ENCODE measurements around the gene CCNJ. TPM values are rescaled to one million over a fixed set of nuclear protein-coding genes. Genes with fewer than 3 reads are reported as not detected.
A peak's percentile ranks its signal among the peaks of the same experiment; 100 is the strongest.
"Not testable (repeated sequence)": the region's sequence is repeated elsewhere in the genome, so short reads cannot be mapped to it uniquely, and the experiment has no call there.

CCNJ gene
- total RNA-seq, 1 experiment from 2014 or later, result 1.4 TPM

DNA sequence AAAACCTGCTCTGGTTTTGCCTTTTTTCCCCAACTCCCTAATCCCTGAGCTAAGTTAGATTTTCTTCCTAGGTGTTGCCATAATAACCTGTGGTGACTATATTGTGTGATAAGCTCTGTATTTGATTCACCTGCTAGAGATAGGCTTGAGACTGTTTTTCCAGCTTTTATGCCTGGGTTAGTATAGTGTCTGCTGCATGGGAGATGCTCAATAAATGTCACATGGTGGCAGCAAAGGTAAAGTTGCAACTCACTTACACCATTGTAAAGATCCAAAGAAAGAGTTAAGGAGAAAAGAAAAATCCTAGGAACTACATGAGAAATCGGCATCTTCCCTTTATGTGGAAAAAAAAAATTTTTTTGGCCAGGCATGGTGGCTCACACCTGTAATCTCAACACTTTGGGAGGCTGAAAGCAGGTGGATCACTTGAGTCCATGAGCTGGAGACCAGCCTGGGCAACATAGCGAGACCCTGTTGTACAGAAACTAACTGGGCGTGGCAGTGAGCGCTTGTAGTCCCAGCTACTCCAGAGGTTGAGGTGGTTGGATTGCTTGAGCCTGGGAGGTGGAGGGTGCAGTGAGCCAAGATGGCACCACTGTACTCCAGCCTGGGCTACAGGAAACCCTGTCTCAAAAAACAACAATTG, 3.7 kb downstream of the CCNJ start:
- Histone ChIP-seq H3K4me3 (no peak overlapping the region), H3K27me3 (no peaks in the 10 kb centered on the region), H3K36me3 (peaks cover 18% of the 10 kb centered on the region), H3K9me3 (no peaks in the 10 kb centered on the region)
- no peak for DNase-seq

- not testable (repeated sequence) for H3K4me3 ChIP-seq, DNase-seq, H3K27me3 ChIP-seq, H3K9me3 ChIP-seq
- peaks cover 18% of the 10 kb centered on the region for H3K36me3 ChIP-seq
These were observed 4.5 kb downstream of the CCNJ start for GRCh38 chr10:96047925-96048324.

DNA sequence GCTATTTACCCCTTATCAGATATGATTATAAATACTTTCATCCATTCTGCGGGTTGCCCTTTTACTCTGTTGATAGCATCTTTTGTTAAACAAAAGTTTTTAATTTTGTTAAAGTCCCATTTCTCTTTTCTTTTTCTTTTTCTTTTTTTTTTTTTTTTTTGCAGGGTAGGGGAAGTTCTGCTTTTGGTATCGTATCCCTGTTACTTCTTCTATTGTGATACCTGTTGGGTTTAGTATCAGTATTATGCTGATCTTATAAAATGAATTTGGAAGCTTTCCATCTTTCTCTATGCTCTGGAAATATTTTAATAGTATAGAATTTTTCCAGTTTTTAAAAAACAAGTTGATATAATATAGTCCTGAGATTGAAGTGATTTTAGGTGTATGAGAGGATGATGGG, 6.0 kb downstream of the CCNJ start:
- no peak for DNase-seq
- Histone ChIP-seq H3K4me3 (no peak overlapping the region), H3K36me3 (peaks cover 18% of the 10 kb centered on the region), H3K27me3 (no peaks in the 10 kb centered on the region), H3K9me3 (no peaks in the 10 kb centered on the region)

DNA sequence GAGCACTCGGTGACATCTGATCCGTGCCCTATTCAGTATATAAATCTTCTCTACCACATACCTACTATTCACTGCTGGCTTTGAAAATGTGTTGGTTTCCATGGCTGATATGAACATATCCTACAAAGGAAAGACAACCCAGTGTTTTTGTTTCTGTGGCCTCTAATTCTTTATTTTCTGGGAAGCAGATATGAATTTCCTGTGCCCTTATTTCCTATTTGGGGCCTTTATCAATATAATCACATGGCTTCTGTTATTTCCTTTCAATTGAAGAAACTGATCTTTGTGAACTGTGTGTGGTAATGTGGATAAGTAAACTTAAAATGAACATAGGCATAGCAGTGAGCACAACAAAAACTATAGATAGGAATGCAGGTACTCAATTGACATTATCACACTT, 10.6 kb downstream of the CCNJ start:
- peaks cover 22% of the 10 kb centered on the region for H3K36me3 ChIP-seq
- H3K27me3 ChIP-seq, result no peaks in the 10 kb centered on the region
- H3K9me3 ChIP-seq, result no peaks in the 10 kb centered on the region
- DNase-seq, result no peak
- H3K4me3 ChIP-seq, result no peak overlapping the region

DNA sequence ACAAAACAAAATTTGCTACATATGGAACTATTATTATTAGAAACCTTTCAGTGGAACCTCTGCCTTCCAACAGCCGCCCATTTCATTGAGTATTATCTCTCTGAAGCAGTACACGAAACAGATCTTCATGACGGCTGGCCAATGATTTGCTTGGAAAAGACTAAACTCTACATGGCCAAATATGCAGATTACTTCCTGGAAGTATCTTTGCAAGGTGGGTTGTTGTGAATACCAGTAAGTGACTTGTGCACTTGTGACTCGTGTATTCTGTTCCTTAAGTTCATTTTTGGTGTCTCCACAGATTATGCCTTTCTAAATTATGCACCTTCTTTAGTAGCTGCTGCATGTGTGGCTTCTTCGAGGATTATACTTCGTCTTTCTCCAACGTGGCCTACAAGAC, 13.4 kb downstream of the CCNJ start:
- Histone ChIP-seq H3K36me3 (peaks cover 27% of the 10 kb centered on the region), H3K4me3 (no peak overlapping the region), H3K27me3 (no peaks in the 10 kb centered on the region), H3K9me3 (no peaks in the 10 kb centered on the region)
- no peak for DNase-seq

DNA sequence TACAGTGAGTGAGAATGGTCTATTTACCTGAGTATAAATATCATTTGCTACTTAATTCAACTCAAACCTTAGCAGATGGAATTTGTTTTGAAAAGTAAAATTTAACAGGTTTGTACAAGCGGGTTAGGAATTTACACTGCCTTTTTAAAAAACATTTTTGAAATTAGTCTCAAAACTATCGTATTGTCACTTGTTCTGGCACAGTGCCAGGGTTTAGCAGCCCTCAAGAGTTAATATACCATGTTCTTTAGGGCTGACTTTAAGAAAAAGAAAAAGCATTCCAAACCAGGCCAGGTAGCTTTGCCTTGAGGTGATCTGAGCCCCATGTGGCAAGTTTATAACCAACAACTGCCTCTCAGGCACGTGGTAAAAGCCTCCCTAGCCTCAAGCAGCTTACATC, 17.8 kb downstream of the CCNJ start:
- DNase-seq, result no peak
- no peak overlapping the region for H3K4me3 ChIP-seq
- peaks cover 30% of the 10 kb centered on the region for H3K36me3 ChIP-seq
- no peaks in the 10 kb centered on the region for H3K9me3 ChIP-seq
- no peaks in the 10 kb centered on the region for H3K27me3 ChIP-seq

- Histone ChIP-seq H3K9me3 (no peaks in the 10 kb centered on the region), H3K27me3 (no peaks in the 10 kb centered on the region), H3K4me3 (no peak overlapping the region), H3K36me3 (no peaks in the 10 kb centered on the region)
- DNase-seq, result no peak
These were observed 29.3 kb downstream of the CCNJ start for GRCh38 chr10:96072674-96073073.

DNA sequence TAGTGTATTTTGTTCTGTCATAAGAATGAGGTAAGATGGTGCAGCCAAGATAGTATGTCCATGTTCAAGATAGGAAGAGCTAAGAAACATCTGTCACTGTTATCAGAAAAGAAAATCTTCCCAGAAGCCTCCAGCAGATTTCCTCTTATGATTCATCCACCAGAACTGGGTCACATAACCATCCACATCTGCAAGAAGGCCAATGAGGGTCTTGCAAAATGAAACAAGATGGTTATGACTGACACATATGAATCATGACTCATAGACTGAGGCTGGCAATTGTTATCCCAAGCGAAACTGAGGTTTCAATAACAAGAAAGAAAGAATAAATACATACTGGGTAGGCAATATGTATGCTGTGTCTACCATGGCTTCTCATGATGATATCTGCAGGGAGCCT, 30.3 kb downstream of the CCNJ start:
- Histone ChIP-seq H3K27me3 (no peaks in the 10 kb centered on the region), H3K4me3 (no peak overlapping the region), H3K9me3 (no peaks in the 10 kb centered on the region), H3K36me3 (no peaks in the 10 kb centered on the region)
- DNase-seq, result no peak

DNA sequence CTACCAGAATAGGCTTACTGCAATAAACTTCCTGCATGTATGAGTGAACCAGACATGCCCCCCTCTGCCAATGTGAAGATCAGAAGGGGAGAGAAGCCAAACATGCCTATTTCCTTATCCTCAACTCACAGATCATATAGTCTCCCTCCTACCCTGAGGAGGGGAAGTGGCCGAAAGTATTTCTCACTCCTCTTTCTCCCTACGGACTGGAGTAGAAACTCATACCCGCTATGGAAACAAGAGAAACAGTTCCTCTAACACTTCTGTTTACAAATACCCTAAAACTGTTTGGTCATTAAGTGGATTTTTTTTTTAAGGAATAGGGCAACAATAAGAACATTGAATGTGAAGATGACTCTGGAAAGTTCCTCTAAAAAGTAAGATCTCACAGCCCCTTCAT, 31.4 kb downstream of the CCNJ start:
- DNase-seq, result no peak
- Histone ChIP-seq H3K4me3 (no peak overlapping the region), H3K27me3 (no peaks in the 10 kb centered on the region), H3K36me3 (no peaks in the 10 kb centered on the region), H3K9me3 (no peaks in the 10 kb centered on the region)

DNA sequence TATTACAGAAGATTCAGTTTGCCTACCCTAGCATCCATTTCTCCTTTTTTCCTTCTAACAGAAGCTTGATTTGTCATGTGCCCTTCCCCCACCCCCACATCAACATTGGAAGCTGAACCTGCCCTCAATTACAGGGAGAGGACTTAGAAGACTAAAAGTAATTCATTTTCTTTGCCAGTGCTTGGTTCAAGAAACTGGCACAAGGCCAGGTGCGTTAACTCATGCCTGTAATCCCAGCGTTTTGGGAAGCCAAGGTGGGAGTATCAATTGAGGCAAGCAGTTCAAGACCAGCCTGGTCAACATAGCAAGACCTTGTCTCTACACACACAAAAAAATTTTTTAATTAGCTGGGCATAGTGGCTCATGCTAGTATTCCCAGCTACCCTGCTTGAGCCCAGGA, 32.6 kb downstream of the CCNJ start:
- DNase-seq, result no peak
- H3K36me3 ChIP-seq, result no peaks in the 10 kb centered on the region
- H3K27me3 ChIP-seq, result no peaks in the 10 kb centered on the region
- H3K4me3 ChIP-seq, result no peak overlapping the region
- no peaks in the 10 kb centered on the region for H3K9me3 ChIP-seq

GRCh38 chr10:96077156-96077555, 33.8 kb downstream of the CCNJ start:
- DNase-seq, result no peak
- no peaks in the 10 kb centered on the region for H3K9me3 ChIP-seq
- H3K4me3 ChIP-seq, result no peak overlapping the region
- no peaks in the 10 kb centered on the region for H3K36me3 ChIP-seq
- no peaks in the 10 kb centered on the region for H3K27me3 ChIP-seq

- no peak for DNase-seq
- Histone ChIP-seq H3K4me3 (no peak overlapping the region), H3K9me3 (no peaks in the 10 kb centered on the region), H3K36me3 (no peaks in the 10 kb centered on the region), H3K27me3 (no peaks in the 10 kb centered on the region)
These were observed 38.8 kb downstream of the CCNJ start for GRCh38 chr10:96082153-96082552.

GRCh38 chr10:96082748-96083147, 39.4 kb downstream of the CCNJ start:
- H3K9me3 ChIP-seq, result no peaks in the 10 kb centered on the region
- no peaks in the 10 kb centered on the region for H3K27me3 ChIP-seq
- DNase-seq, result no peak
- H3K36me3 ChIP-seq, result no peaks in the 10 kb centered on the region
- no peak overlapping the region for H3K4me3 ChIP-seq

GRCh38 chr10:96089116-96089515, 45.7 kb downstream of the CCNJ start:
- Histone ChIP-seq H3K4me3 (peak overlapping the region; percentile 80), H3K9me3 (no peaks in the 10 kb centered on the region), H3K27me3 (no peaks in the 10 kb centered on the region), H3K36me3 (no peaks in the 10 kb centered on the region)
- no peak for DNase-seq

- Histone ChIP-seq H3K36me3 (no peaks in the 10 kb centered on the region), H3K4me3 (peak overlapping the region; percentile 80), H3K9me3 (no peaks in the 10 kb centered on the region), H3K27me3 (no peaks in the 10 kb centered on the region; the same call in 1 of the 2 replicates)
- DNase-seq, result peak; percentile 96
These were observed 46.5 kb downstream of the CCNJ start for GRCh38 chr10:96089670-96090462.

- no peak for DNase-seq
- H3K36me3 ChIP-seq, result no peaks in the 10 kb centered on the region
- H3K9me3 ChIP-seq, result no peaks in the 10 kb centered on the region
- H3K4me3 ChIP-seq, result peak overlapping the region; percentile 80
- H3K27me3 ChIP-seq, result no peaks in the 10 kb centered on the region; the same call in 1 of the 2 replicates
These were observed 47.0 kb downstream of the CCNJ start for GRCh38 chr10:96090463-96090800.

DNA sequence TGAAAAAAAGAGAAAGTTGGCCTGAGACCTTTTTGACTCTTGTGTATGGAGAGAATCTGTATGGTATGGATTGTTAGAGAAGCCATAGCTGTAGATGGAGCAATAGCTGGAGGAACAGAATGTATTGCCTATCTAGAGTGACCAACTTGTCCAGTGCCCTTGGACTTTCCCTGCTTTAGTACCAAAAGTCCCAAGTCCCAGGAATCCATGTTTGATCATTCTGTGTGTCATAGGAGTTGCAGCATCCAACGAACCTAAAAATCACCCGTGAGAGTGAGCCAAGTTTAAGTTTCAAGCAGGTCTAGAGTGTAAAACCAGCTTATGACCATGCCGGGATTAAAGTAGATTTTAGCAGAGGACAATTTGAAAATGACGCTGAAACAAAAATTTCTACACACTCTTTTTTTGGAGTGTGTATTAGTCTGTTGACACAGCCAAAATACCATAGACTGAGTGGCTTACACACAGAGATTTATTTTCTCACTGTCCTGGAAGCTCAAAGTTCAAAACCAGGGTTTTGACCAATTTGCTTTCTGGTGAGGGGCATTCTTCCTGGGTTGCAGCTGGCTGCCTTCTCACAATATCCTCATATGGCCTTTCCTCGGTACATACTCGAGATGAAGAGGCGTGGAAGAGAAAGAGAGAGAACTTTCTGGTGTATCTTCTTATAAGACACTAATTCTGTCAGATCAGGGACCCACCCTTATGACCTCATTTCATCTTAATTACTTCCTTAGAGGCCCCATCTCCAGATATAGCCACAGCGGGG, 49.8 kb downstream of the CCNJ start:
- H3K36me3 ChIP-seq, result no peaks in the 10 kb centered on the region
- DNase-seq, result no peak
- peaks cover 5% of the 10 kb centered on the region for H3K27me3 ChIP-seq
- H3K4me3 ChIP-seq, result no peak overlapping the region
- no peaks in the 10 kb centered on the region for H3K9me3 ChIP-seq
